ENCODE measurements around the gene IPMK.
"Not testable (repeated sequence)": the region's sequence is repeated elsewhere in the genome, so short reads cannot be mapped to it uniquely, and the experiment has no call there.

Gene IPMK

GRCh38 chr10:58157076-58157766, 110.5 kb downstream of the IPMK start:
- DNase-seq (ENCODE audit: low read depth in 1 of 2, low spot score in 1 of 2) = no peak

- DNase-seq (ENCODE audit: low read depth in 1 of 2, low spot score in 1 of 2) = not testable (repeated sequence)
These were observed 111.8 kb downstream of the IPMK start for GRCh38 chr10:58155941-58156340.

- no peak for DNase-seq (ENCODE audit: low read depth in 1 of 2, low spot score in 1 of 2)
These were observed 113.9 kb downstream of the IPMK start for GRCh38 chr10:58153751-58154150.

- DNase-seq (ENCODE audit: low read depth in 1 of 2, low spot score in 1 of 2) = peak in 1 of 2 donors; percentile 11
These were observed 114.9 kb downstream of the IPMK start for GRCh38 chr10:58152673-58153263.

GRCh38 chr10:58150290-58150689, 117.4 kb downstream of the IPMK start:
- DNase-seq (ENCODE audit: low read depth in 1 of 2, low spot score in 1 of 2) = no peak

- no peak for DNase-seq (ENCODE audit: low read depth in 1 of 2, low spot score in 1 of 2)
These were observed 123.8 kb downstream of the IPMK start for GRCh38 chr10:58143944-58144343.
